Kidney (tissue), 14 donors: ENCODE results near the gene CTDSP2. TPM values are rescaled to one million over a fixed set of nuclear protein-coding genes. Genes with fewer than 3 reads are reported as not detected.

Source experiments
- DNase-seq, 5 donors: peaks; one replicate each; pipeline ENCODE4 v3.0.0-alpha.2; 2013 to 2020
- FAIRE-seq: peaks from 2 replicates; lab custom pipeline; 2012; peaks lifted over from hg19 to GRCh38; lab: Jason Lieb, UNC
- H3K27ac ChIP-seq, 2 donors: one replicate each; pipeline ENCODE4 v1.7.0; 2013; ENCODE audit warnings: low read depth in 2 of 2, low read length in 2 of 2, inconsistent platforms in 1 of 2
- H3K27me3 ChIP-seq: one replicate; pipeline ENCODE4 v1.7.1; 2013; ENCODE audit warnings: low read length, inconsistent platforms; ENCODE audit not compliant: control insufficient read depth, insufficient read depth
- H3K36me3 ChIP-seq, 3 donors: one replicate each; pipeline versions ENCODE4 v1.7.0 to v1.7.1; 2013; ENCODE audit warnings: low read length in 3 of 3, control low read depth in 1 of 3, inconsistent platforms in 1 of 3; ENCODE audit not compliant: insufficient read depth in 3 of 3, control insufficient read depth in 2 of 3
- H3K4me1 ChIP-seq, 3 donors: one replicate each; pipeline versions ENCODE4 v1.7.0 to v1.7.1; 2013; ENCODE audit warnings: low read length in 3 of 3, inconsistent platforms in 1 of 3, low read depth in 1 of 3; ENCODE audit not compliant: control insufficient read depth in 2 of 3, insufficient read depth in 2 of 3
- H3K4me3 ChIP-seq, 3 donors: one replicate each; pipeline versions ENCODE4 v1.7.0 to v1.8.1; 2013; ENCODE audit warnings: low read length in 3 of 3, control low read depth in 1 of 3, inconsistent platforms in 1 of 3
- H3K9ac ChIP-seq, 3 donors: one replicate each; pipeline versions ENCODE4 v1.7.0 to v1.7.1; 2013; ENCODE audit warnings: low read length in 3 of 3, control low read depth in 1 of 3, inconsistent platforms in 1 of 3
- H3K9me3 ChIP-seq, 3 donors: one replicate each; pipeline versions ENCODE4 v1.7.0 to v1.7.1; 2013; ENCODE audit warnings: low read length in 3 of 3, control low read depth in 1 of 3, inconsistent platforms in 1 of 3; ENCODE audit not compliant: control insufficient read depth in 2 of 3, insufficient read depth in 1 of 3
- intact Hi-C: fragments of 100-400 bp; cut with DNase I; formaldehyde crosslinking; loops from one replicate; pipeline ENCODE4 v1.11.1; 2022
- polyA plus RNA-seq: library from polyadenylated mRNA; stranded (reverse); fragments of 350-450 nt; fragmentation: Illumina TruSeq; extraction: RNeasy Lipid Tissue Mini Kit (QIAGEN cat#74804); gene quantifications from one replicate; pipeline ENCODE4 v1.2.3, GENCODE V29; 2014; ENCODE audit warnings: low read depth, low replicate concordance; ENCODE audit not compliant: insufficient read depth
- total RNA-seq: library from RNA; stranded (reverse); fragmentation: NEBNext Ultra II Directional; extraction: Animal tissue kit (Norgen Biotek cat#: 25700); gene quantifications from one replicate; pipeline ENCODE4 v1.2.1, GENCODE V29; 2021
- TF ChIP-seq, protein P1 (sequence below): IDR thresholded peaks from 3 replicates; pipeline ENCODE4 v1.5.1; 2012; ENCODE audit warnings: mild to moderate bottlenecking, moderate library complexity, borderline replicate concordance; ENCODE audit not compliant: insufficient read depth; ENCODE audit errors: extremely low read depth
- donor health status: control.
- donor health status: control.
- donor health status: control.
- donor health status: control.
- donor health status: control.
- donor health status: DM: yes; HTN: yes; CAD: no.
- donor health status: Normal renal cell carcinoma (clear cell type).

CTDSP2 gene
- total and polyA plus RNA-seq, 2 donors from 2014 or later, result 46.0 to 198 TPM

DNA sequence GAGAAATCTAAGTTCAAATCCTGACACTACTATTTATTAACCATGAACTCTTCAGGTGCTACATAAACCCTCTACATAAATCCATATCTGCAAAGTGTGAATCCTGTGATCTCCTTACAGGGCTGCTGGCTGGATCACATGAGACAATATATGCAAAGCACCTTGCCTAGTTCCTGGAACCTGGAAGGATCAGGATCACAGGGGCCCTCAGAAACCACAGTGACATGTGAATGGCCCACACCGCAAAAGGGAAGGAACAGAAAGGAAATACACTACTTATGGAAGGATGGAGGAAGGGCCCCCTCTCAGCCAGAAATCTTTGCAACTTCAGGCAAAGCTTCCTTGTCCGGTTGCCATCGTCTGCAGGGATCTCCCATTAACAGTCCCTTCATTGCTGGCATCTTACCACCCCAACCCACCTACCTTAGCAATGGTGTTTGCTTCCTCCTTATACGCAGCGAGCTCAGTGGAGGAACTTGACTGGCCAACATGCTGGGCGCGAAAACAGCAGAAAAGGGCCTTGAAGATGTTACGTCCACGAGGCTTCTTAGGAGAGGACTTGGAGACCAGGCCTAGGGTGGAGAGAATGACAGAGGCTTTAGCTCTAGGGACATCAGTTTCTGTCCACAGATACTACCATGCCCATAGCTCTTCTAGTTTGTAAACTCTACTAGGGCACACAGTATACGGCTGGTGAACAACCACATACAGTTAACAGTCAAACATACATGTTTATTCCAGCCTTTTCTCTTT is 17.3 kb downstream of the CTDSP2 start:
- Histone ChIP-seq H3K36me3 (peaks cover 27 to 48% (median 45%) of the 10 kb centered on the region in 3 donors), H3K4me1 (peaks cover 2 to 40% (median 23%) of the 10 kb centered on the region in 3 donors), H3K9ac (no peak overlapping the region), H3K27me3 (no peaks in the 10 kb centered on the region), H3K4me3 (no peak overlapping the region), H3K27ac (no peak overlapping the region), H3K9me3 (no peaks in the 10 kb centered on the region)
- intact Hi-C loops, result no loop called here
- FAIRE-seq, result no peak
- TF ChIP-seq, protein P1, sequence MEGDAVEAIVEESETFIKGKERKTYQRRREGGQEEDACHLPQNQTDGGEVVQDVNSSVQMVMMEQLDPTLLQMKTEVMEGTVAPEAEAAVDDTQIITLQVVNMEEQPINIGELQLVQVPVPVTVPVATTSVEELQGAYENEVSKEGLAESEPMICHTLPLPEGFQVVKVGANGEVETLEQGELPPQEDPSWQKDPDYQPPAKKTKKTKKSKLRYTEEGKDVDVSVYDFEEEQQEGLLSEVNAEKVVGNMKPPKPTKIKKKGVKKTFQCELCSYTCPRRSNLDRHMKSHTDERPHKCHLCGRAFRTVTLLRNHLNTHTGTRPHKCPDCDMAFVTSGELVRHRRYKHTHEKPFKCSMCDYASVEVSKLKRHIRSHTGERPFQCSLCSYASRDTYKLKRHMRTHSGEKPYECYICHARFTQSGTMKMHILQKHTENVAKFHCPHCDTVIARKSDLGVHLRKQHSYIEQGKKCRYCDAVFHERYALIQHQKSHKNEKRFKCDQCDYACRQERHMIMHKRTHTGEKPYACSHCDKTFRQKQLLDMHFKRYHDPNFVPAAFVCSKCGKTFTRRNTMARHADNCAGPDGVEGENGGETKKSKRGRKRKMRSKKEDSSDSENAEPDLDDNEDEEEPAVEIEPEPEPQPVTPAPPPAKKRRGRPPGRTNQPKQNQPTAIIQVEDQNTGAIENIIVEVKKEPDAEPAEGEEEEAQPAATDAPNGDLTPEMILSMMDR, result no peak
- DNase-seq, result no peak

DNA sequence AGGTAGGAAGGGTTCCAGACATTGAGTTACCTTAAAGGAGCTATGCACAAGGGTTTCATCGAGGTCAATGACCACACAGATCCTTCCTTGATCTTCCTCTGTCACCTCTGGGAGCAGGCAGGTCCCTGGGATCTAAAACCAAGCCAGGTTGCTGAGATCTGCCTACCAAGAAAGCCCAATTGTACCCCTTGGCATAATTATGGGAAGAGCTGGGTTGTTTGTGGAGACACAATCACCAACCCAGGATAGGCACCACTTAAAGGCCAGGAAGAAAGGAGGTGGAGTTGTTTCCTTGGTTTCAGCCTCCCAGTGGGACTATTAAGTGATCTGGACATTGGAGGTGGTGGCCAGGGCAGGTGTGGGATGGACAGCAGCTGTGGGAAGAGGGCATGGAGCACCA is 19.6 kb downstream of the CTDSP2 start:
- TF ChIP-seq, protein P1, result no peak
- Histone ChIP-seq H3K36me3 (peaks cover 34 to 69% (median 65%) of the 10 kb centered on the region in 3 donors), H3K9ac (no peak overlapping the region), H3K27ac (no peak overlapping the region), H3K27me3 (no peaks in the 10 kb centered on the region), H3K4me1 (peaks cover 0 to 25% (median 5%) of the 10 kb centered on the region in 3 donors), H3K4me3 (no peak overlapping the region), H3K9me3 (no peaks in the 10 kb centered on the region)
- intact Hi-C loops, result no loop called here
- DNase-seq, result no peak
- FAIRE-seq, result no peak

DNA sequence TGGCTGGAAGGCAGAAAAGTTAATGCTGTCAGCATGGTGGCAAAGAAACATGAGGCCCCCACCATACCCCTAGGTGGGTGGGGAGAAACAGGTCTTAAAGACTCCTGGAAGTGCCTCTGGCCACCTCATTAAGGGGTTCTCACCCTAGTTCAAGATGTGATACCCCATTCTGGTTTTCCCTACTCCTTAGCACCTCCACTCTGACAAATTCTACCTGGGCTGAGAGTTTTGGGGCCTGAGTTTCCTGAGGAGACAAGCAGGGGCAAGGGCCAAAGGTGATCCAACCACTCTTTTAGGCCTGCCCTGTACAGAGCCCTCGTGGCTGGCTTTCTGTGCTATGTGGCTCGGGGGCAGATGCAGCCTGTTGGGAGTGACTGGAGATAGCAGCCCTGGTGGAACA is 20.1 kb downstream of the CTDSP2 start:
- Histone ChIP-seq H3K4me1 (peaks cover 0 to 19% (median 0%) of the 10 kb centered on the region in 3 donors), H3K4me3 (no peak overlapping the region), H3K27me3 (no peaks in the 10 kb centered on the region), H3K36me3 (peaks cover 36 to 70% (median 66%) of the 10 kb centered on the region in 3 donors), H3K9ac (no peak overlapping the region), H3K27ac (no peak overlapping the region), H3K9me3 (no peaks in the 10 kb centered on the region)
- FAIRE-seq (no peak), DNase-seq (no peak)
- TF ChIP-seq, protein P1, result no peak
- intact Hi-C loops, result no loop called here
